Measurements from ENCODE around the gene PIP4P1.
A peak's percentile ranks its signal among the peaks of the same experiment; 100 is the strongest.
"Not testable (repeated sequence)": the region's sequence is repeated elsewhere in the genome, so short reads cannot be mapped to it uniquely, and the experiment has no call there.

The PIP4P1 gene

GRCh38 chr14:20476776-20477175 is 15.5 kb upstream of the PIP4P1 start:
- DNase-seq (ENCODE audit: low spot score): peak; percentile 66

GRCh38 chr14:20472536-20473169 is 11.4 kb upstream of the PIP4P1 start:
- peak; percentile 90 for DNase-seq (ENCODE audit: low spot score)

GRCh38 chr14:20470603-20470901 is 9.3 kb upstream of the PIP4P1 start:
- DNase-seq (ENCODE audit: low spot score): no peak

- peak; percentile 84 for DNase-seq (ENCODE audit: low spot score)
These were observed 8.8 kb upstream of the PIP4P1 start for GRCh38 chr14:20469890-20470602.

- peak; percentile 97 for DNase-seq (ENCODE audit: low spot score)
These were observed 8.1 kb upstream of the PIP4P1 start, which contains the start of gene PNP for GRCh38 chr14:20469242-20469889. TSS of gene PNP (plus strand) at chr14:20469406. CDS start at chr14:20469525, 119 bp downstream.

- DNase-seq (ENCODE audit: low spot score): no peak
These were observed 7.6 kb upstream of the PIP4P1 start for GRCh38 chr14:20468764-20469241.

GRCh38 chr14:20460458-20461224 is 593 bp downstream of the PIP4P1 start:
- peak; percentile 83 for DNase-seq (ENCODE audit: low spot score)

- DNase-seq (ENCODE audit: low spot score): no peak
These were observed 3.0 kb downstream of the PIP4P1 start for GRCh38 chr14:20458031-20458789.

GRCh38 chr14:20456971-20457370 is 4.3 kb downstream of the PIP4P1 start:
- DNase-seq (ENCODE audit: low spot score): no peak

GRCh38 chr14:20455355-20456300 is 5.6 kb downstream of the PIP4P1 start:
- DNase-seq (ENCODE audit: low spot score): no peak

- DNase-seq (ENCODE audit: low spot score): peak; percentile 98
These were observed 6.5 kb downstream of the PIP4P1 start, which contains the start of the genes APEX1 and OSGEP for GRCh38 chr14:20454516-20455354. TSS of gene APEX1 (plus strand) at chr14:20455226. CDS start at chr14:20455646, 420 bp downstream. TSS of gene OSGEP (minus strand) at chr14:20454812. CDS start at chr14:20454683, 129 bp downstream.

- DNase-seq (ENCODE audit: low spot score): not testable (repeated sequence)
These were observed 8.4 kb downstream of the PIP4P1 start for GRCh38 chr14:20452831-20453230.

GRCh38 chr14:20446889-20447288 is 14.3 kb downstream of the PIP4P1 start:
- no peak for DNase-seq (ENCODE audit: low spot score)

GRCh38 chr14:20443650-20444049 is 17.6 kb downstream of the PIP4P1 start:
- DNase-seq (ENCODE audit: low spot score): not testable (repeated sequence)

- DNase-seq (ENCODE audit: low spot score): no peak
These were observed 19.8 kb downstream of the PIP4P1 start for GRCh38 chr14:20441461-20441860.

- DNase-seq (ENCODE audit: low spot score): no peak
These were observed 20.4 kb downstream of the PIP4P1 start for GRCh38 chr14:20440882-20441281.

- no peak for DNase-seq (ENCODE audit: low spot score)
These were observed 20.8 kb downstream of the PIP4P1 start for GRCh38 chr14:20440465-20440864.

- DNase-seq (ENCODE audit: low spot score): no peak
These were observed 22.6 kb downstream of the PIP4P1 start for GRCh38 chr14:20438664-20439063.

GRCh38 chr14:20436363-20436755 is 24.9 kb downstream of the PIP4P1 start:
- no peak for DNase-seq (ENCODE audit: low spot score)
